GM21367 (cell line): ENCODE data around the gene ZMIZ1.
"Not testable (repeated sequence)": the region's sequence is repeated elsewhere in the genome, so short reads cannot be mapped to it uniquely, and the experiment has no call there.

Source experiments
- ATAC-seq: cut with Tn5 transposase; IDR thresholded peaks from one replicate; pipeline ENCODE4 v1.9.1; 2021; ENCODE audit not compliant: unreplicated experiment

ZMIZ1 gene

DNA sequence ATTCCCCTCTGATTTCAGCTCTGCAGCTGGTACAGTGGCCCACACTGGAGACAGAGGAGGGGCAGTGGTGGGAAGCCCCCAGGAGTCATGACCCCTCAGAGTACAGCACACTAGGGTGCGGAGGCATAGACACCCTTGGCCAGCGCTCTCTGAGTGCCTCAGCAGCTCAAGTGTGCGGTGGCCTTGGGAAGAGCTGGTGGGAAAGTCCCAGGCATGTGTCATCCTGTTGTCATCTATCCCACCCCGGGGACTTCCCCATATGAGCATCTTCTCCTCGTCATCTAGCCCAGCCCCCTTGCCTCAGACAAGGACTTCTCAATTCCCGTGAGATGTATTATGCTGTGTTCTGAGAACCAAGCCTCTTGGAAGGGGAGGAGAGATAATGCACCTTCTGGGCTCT lies 262.9 kb downstream of the ZMIZ1 start:
- peak; percentile 68 for ATAC-seq

- not testable (repeated sequence) for ATAC-seq
Measured at GRCh38 chr10:79332610-79333315, 264.0 kb downstream of the ZMIZ1 start.

- ATAC-seq: no peak
Measured at GRCh38 chr10:79333513-79333912, 264.7 kb downstream of the ZMIZ1 start.

DNA sequence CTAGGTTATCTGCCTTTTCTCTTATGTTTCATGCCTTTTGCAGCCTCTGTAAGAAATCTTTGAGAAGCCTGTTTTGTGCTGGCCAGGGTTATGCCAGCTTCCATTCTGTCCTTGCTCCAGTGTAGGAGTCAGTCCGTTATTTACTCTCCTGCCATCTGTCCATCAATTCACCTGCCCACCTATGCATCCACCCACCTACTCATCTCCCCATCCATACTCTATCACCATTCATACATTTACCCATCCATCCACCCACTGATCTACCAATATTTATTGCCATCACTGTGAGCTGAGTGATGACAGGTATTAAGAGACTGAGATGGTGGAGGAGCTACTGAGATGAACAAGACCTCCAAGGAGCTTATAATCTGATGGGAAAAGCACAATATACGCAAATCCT lies 265.8 kb downstream of the ZMIZ1 start:
- ATAC-seq: no peak

DNA sequence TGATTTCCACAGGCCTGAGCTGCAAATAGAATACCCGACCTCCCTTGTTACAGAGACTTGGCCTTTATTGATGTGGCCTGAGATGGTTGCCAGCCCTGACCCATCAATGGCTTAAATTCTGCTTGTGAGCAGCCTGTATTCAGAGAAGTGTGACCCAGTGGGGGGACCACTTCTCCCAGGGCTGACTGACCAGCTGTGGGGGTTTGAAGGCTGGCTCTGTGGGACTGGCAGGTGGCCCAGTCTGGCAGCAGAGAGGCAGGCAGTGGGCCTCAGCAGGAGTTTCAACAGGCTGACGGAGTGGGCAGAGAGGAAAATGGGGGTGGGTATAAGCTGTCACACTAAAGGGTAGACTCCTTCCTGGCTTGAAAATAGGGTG lies 266.3 kb downstream of the ZMIZ1 start:
- ATAC-seq: no peak

- no peak for ATAC-seq
Measured at GRCh38 chr10:79335470-79336235, 266.9 kb downstream of the ZMIZ1 start.

- ATAC-seq: no peak
Measured at GRCh38 chr10:79336276-79336675, 267.5 kb downstream of the ZMIZ1 start.

DNA sequence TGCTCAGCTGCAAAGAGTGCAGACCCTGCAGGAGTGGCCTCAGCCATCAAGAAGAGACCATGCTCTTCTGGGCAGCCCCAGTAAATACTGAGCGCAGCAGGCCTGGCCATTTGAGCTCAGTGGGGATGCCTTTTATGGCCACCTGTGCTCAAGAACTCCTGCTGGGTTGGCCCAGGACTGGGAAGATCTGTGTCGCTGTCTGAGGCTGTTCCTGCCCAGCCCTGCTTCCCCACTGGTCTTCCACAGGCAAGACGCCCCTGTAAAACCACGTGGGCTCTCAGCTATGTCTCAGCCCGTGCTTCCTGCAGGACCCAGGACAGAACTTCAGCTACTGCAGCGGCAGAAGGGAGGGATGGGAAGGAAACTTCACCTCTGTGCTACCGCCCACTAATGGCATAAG lies 268.0 kb downstream of the ZMIZ1 start:
- ATAC-seq: no peak

DNA sequence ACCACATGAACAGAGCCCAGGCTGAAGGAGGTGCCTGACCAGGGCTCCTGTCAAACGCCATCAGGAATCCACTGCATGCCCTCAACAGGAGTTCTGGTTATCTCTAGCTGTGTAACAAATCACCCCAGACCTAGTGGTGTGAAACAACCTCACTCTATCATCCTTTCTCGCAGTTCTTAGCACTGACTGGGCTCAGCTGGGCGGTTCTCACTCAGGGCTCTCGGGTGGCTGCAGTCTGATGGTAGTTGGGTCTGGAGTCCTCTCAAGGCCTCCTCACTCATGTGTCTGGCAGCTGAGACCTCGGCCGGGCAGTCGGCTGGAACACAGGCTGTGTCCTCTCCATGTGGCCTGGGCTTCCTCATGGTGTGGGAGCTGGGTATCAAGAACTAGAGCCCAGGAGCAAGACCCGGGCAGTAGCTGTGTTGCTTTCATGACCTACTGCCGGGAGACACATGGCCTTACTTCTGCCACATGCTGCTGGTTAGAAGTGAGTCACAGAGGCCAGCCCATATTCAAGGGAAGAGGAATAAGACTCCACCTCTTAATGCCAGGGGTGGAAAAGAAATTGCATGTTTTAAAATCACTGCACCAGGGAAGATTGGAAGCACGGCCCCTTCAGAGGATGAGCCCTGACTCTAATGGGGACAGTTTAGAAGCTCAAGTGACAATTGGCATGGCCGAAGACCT lies 269.2 kb downstream of the ZMIZ1 start:
- ATAC-seq: not testable (repeated sequence)

- no peak for ATAC-seq
Measured at GRCh38 chr10:79339266-79339665, 270.5 kb downstream of the ZMIZ1 start.

GRCh38 chr10:79340646-79341244 lies 272.0 kb downstream of the ZMIZ1 start:
- ATAC-seq: no peak

DNA sequence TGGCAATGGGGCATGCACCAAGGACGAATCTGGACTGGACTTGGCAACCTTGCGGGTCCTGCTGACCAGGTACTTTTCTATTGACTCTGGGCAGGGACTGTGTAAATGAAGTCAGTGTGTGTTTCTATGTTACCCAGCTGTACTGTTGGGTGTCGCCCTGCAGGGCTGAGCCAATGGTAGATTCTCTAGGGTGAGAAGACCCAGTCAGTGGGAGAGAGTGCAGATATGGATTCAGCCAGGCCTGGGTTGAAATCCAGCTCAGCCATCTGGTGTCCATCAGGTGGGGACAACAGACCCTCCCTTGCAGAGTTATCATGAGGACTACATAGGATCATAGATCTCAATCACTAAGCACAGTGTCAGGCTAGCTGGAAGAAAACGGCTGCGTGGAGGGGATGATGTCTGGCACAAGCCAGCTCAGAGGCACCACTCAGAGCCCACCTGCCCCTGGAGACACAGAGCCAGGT lies 273.6 kb downstream of the ZMIZ1 start:
- no peak for ATAC-seq

- ATAC-seq: no peak
Measured at GRCh38 chr10:79342811-79343561, 274.2 kb downstream of the ZMIZ1 start.

DNA sequence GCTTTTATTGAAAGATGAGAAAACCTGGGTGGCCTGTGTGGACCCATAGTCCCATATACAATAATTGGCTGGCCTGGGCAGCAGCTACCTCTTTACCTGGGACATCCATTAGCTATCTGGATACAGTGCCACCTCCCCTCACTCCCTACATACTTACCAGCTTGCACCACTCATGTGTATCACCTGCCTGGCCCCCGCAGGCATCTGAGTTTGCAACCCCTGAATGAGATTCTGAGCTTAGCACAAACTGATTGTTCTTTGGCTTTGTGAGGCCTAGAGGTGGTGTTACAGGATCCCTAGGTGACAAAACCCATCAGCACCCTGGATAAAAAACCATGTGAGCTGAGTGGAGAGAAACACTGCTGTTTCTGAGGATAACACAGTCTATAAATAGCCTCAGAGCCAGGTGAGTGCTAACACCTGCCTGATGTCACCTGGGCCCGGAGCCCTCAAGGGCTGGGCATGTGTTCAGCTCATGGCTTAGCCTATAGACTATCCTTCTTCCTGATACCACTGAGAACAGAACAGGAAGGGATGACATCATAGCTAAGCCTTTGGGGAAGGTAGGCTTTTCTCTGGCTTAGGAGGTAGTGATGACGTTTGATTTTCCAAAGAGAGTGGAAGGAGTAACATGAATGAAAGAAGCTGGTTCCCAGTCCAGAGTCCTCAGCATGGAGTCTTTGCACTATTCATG lies 275.9 kb downstream of the ZMIZ1 start:
- ATAC-seq: no peak

- no peak for ATAC-seq
Measured at GRCh38 chr10:79345241-79346011, 276.7 kb downstream of the ZMIZ1 start.

DNA sequence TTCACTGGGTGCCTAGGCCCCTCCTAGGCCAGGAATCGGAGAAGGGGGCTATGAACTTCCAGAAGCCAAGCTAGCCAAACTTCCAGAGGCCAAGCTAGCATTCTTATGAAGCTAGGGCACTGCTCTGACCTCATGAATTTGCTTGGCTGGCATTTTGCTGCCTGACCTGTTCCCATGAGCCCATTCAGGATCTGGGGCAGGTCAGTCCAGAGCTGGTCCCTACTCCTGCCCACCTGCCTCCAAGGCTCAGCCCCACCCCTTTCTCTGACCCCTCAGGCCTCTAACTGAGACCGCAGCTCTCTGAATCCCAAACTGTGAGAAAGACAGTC lies 277.2 kb downstream of the ZMIZ1 start:
- ATAC-seq: no peak

GRCh38 chr10:79346388-79347225 lies 277.8 kb downstream of the ZMIZ1 start:
- ATAC-seq: no peak

- ATAC-seq: peak; percentile 69
Measured at GRCh38 chr10:79347226-79347893, 278.6 kb downstream of the ZMIZ1 start, which contains the start of gene PPIF. PPIF (plus strand) TSS chr10:79347469; CDS start chr10:79347549, 80 bp downstream.
